GM23248 (cell line): ENCODE measurements around the gene RASSF8.

ENCODE experiments used
- EZH2 ChIP-seq: fragments of 200-600 bp; sonication (generic); IDR thresholded peaks from 2 replicates; pipeline ENCODE4 v1.6.1; 2018; ENCODE audit warnings: antibody characterized with exemption, mild to moderate bottlenecking; ENCODE audit not compliant: insufficient read depth, poor library complexity, severe bottlenecking
- EZH2phosphoT487 ChIP-seq: fragments of 200-600 bp; sonication (generic); IDR thresholded peaks from 2 replicates; pipeline ENCODE4 v1.6.1; 2018; ENCODE audit warnings: antibody characterized with exemption, moderate library complexity, mild to moderate bottlenecking, low read depth; ENCODE audit not compliant: insufficient read depth

DNA sequence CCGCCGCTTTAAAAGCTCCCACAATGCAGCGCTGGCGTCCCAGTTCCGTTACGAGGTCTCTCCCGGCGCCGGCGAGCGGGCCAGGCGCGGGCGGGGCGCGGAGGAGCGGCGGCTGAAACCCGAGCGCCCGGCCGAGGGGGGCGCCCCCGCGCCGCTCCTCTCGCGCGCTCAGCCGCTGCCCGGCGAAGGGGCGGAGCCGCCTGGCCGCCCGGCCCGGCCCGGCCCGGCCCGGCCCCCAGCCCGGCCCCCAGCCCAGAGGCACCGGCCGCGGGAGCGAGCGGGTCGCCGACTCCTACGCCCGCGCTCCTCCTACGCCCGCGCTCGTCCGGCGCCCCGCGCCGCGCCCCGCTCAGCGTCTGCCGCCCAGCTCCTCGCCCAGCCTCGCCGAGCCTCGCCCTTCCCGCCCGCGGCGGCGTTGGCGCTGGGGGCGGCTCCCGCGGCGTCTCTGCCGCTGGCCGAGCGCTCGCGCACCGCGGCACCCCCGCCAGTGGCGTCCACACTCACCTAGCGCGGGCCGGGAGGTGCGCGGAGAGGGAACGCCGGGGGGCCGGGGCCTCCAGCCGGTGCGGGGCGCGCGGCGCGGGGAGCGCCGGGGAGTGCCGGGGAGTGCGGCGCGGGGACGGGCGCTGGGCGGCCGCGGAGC lies at the start of gene RASSF8:
- TF ChIP-seq EZH2 (no peak), EZH2phosphoT487 (no peak)
